Right lung (tissue), 5 donors: ENCODE results near the gene PKD1. TPM values are rescaled to one million over a fixed set of nuclear protein-coding genes. Genes with fewer than 3 reads are reported as not detected.

Experiments used
- DNase-seq, 2 donors: peaks; one replicate each; pipeline ENCODE4 v3.0.0-alpha.2; 2013
- polyA plus RNA-seq, 5 donors: library from polyadenylated mRNA; unstranded; fragments of 120-200 nt; gene quantifications; one replicate each; pipeline versions ENCODE4 v1.2.1 to v1.2.3, GENCODE V29; 2013; ENCODE audit warnings: inconsistent platforms in 1 of 5, low replicate concordance in 1 of 5; ENCODE audit not compliant: insufficient read length in 5 of 5, insufficient read depth in 1 of 5

The PKD1 gene
- polyA plus RNA-seq, 5 donors = 66.7 to 168 (median 123) TPM

- no peak for DNase-seq
These were observed 46.8 kb downstream of the PKD1 start for GRCh38 chr16:2088759-2089358.

- no peak for DNase-seq
These were observed 47.7 kb downstream of the PKD1 start for GRCh38 chr16:2087748-2088631.

GRCh38 chr16:2086812-2087747 lies 48.6 kb downstream of the PKD1 start:
- DNase-seq = no peak

- DNase-seq = no peak
These were observed 49.5 kb downstream of the PKD1 start for GRCh38 chr16:2086106-2086742.

GRCh38 chr16:2085669-2086068 lies 50.0 kb downstream of the PKD1 start:
- no peak for DNase-seq

- DNase-seq = no peak
These were observed 50.6 kb downstream of the PKD1 start for GRCh38 chr16:2084895-2085625.

- no peak for DNase-seq
These were observed 51.6 kb downstream of the PKD1 start for GRCh38 chr16:2083876-2084780.

GRCh38 chr16:2083409-2083808 lies 52.3 kb downstream of the PKD1 start:
- no peak for DNase-seq

GRCh38 chr16:2082983-2083364 lies 52.7 kb downstream of the PKD1 start:
- DNase-seq = peak; percentile 87 to 88

- DNase-seq = peak; percentile 74 to 78
These were observed 53.3 kb downstream of the PKD1 start for GRCh38 chr16:2082171-2082982.

GRCh38 chr16:2081201-2082084 lies 54.3 kb downstream of the PKD1 start:
- DNase-seq = no peak

- no peak for DNase-seq
These were observed 55.7 kb downstream of the PKD1 start for GRCh38 chr16:2079991-2080390.

- DNase-seq = no peak
These were observed 56.3 kb downstream of the PKD1 start for GRCh38 chr16:2079311-2079800.

GRCh38 chr16:2078691-2079090 lies 57.0 kb downstream of the PKD1 start:
- no peak for DNase-seq

- DNase-seq = no peak
These were observed 57.6 kb downstream of the PKD1 start for GRCh38 chr16:2078096-2078495.

GRCh38 chr16:2077696-2078095 lies 58.0 kb downstream of the PKD1 start:
- DNase-seq = no peak

- no peak for DNase-seq
These were observed 58.7 kb downstream of the PKD1 start for GRCh38 chr16:2077016-2077415.
